Left renal cortex interstitium (tissue), 4 donors: ENCODE measurements around the gene NAXE. TPM values are rescaled to one million over a fixed set of nuclear protein-coding genes. Genes with fewer than 3 reads are reported as not detected.
"Not testable (repeated sequence)": the region's sequence is repeated elsewhere in the genome, so short reads cannot be mapped to it uniquely, and the experiment has no call there.

Experiments
- DNase-seq, 4 donors: peaks; one replicate each; pipeline ENCODE4 v3.0.0-alpha.2; 2013; ENCODE audit warnings: low read depth in 4 of 4, low spot score in 2 of 4, missing footprints in 1 of 4
- polyA plus RNA-seq, 4 donors: library from polyadenylated mRNA; unstranded; fragments of 120-200 nt; gene quantifications; one replicate each; pipeline ENCODE4 v1.2.1, GENCODE V29; 2013; ENCODE audit not compliant: insufficient read length in 4 of 4

The NAXE gene
- polyA plus RNA-seq: 10 to 100 TPM; 64.7 to 86.7 (median 77.2) TPM

DNA sequence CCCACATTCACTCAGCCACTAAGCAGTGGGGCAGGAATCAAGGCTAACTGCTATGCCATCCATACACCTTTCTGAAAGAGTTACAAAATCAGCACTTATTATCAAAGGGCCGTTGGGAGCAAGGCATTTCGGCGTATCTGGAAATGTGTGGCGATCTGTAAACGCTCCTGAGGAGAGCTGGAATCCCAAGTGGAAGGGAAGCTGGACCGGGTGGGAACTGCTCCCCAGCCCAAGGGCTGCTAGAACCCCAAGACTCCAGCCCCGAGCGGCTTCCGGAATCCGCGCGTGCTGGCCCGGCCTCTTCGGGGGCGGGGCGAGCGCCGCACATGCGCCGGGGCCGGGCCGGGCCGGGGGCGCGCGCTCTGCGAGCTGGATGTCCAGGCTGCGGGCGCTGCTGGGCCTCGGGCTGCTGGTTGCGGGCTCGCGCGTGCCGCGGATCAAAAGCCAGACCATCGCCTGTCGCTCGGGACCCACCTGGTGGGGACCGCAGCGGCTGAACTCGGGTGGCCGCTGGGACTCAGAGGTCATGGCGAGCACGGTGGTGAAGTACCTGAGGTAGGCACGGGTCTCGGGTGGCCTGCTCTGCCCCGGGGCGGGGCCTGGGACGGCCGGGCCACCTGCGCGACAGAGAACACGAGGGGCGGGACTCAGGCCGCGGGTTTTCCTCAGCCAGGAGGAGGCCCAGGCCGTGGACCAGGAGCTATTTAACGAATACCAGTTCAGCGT is at the start of gene NAXE:
Gene NAXE, plus strand, starts transcription at position 345 of the 726 bp plus-strand sequence. Its CDS starts 29 bp downstream, at position 374.
- peak in 1 of 4 donors; percentile 59 for DNase-seq

DNA sequence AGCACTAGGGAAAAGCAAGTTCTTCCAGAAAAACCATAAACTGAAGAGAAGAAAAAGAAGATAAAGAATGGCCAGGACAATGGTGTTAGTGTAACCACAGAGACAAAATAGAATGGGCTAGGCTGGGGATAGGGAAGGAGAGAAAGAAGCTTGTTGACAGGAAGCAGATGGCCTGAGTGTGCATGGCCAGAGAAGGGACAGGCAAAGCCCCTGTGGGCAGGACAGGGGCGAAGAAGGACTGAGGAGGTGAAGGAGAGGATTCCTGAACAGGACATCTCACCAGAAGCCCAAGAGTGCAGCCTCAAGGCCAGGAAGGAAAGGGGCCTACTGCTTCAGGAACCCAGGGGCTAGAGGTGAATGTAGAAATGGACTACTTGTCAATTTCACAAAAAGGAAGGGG is 48.5 kb upstream of the NAXE start:
- no peak for DNase-seq

GRCh38 chr1:156544592-156545102 is 46.9 kb upstream of the NAXE start:
- DNase-seq: no peak

DNA sequence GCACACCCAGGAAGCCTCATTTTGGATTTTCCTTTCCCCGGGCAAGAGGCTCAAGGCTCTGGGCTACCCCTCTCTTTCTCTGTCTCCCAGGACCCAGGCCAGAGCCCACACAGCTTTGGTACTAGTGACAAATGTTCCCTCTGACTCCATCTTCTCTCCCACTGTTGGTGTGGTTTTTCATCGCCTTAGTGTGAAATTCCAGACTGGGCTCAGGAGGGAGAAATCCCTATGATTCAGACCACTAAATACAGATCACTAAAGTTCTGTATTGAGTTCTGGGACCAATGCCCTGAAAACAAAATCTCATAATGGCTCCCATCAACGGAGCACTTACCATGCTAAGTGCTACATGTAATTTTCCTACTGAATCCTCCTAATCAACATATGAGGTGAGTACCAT is 45.3 kb upstream of the NAXE start:
- no peak for DNase-seq

DNA sequence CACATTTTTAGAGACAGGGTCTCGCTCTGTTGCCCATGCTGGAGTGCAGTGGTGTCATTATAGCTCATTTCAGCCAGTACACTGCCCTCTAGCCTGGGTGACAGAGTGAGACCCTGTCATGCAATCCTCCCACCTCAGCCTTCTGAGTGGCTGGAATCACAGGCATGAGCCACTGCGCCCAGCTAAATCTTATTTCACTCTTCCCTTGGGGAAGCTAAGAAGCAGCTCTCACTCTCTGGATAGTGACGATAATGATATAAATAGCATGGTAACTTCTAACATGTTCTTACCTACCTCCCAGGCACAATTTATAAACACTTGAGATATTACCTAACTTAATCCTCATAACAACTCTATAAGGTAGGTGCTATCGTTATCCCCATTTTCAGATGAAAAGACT is 44.1 kb upstream of the NAXE start:
- no peak for DNase-seq

GRCh38 chr1:156547982-156548381 is 43.6 kb upstream of the NAXE start:
- DNase-seq: no peak

DNA sequence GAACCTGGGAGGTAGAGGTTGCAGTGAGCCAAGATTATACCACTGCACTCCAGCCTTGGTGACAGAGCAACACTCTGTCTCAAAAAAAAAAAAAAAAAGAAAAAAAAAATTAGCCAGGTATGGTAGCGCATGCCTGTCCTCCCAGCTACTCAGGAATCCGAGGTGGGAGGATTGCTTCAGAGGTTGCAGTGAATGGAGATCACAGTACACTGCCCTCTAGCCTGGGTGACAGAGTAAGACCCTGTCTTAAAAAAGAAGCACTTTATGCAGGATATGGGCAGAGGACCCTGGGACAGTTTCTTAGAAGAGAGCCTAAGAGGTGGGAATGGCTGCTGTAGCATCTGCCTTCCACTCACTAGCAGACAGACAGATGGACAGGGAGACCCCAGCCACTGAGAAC is 42.2 kb upstream of the NAXE start:
- no peak for DNase-seq

DNA sequence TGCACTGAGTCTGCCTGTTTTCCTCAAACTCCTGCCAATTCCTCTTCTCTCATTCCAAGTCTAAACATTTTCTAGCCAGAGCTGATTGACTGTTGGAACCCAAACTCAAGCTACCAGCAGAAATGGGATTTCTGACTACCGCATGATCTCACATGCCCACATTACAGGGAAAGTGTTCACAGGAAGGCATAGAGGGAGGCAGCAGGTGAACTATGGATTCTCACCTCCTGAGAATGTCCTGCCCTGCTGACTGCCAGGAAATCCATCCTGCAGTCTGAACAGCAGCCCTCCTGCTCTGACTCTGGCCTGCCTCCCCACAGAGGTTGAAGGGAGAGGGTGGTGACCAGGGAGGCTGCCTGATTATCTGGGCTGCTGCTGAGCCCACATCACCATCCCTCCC is 41.7 kb upstream of the NAXE start:
- no peak for DNase-seq

DNA sequence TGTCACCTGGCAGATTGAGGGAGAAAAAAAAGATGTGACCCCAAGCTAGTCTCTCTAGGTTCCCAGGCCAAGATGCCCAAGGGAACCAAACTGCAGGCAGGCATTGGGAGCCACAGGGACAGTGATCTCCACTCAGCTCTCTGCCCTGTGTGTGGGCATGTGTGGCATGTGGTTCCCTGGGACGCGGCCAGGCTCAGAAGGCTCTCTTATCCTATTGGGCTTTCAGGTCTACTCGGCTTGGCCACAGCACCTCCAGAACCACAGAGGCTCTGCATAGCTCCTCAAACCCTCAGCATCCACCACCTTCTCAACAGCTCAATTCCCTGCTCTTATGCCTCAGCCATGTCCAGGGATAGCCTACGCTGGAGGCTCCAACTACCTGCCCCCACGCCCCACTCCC is 41.2 kb upstream of the NAXE start:
- no peak for DNase-seq

- DNase-seq: no peak
Observed at GRCh38 chr1:156551066-156551643, 40.4 kb upstream of the NAXE start.

DNA sequence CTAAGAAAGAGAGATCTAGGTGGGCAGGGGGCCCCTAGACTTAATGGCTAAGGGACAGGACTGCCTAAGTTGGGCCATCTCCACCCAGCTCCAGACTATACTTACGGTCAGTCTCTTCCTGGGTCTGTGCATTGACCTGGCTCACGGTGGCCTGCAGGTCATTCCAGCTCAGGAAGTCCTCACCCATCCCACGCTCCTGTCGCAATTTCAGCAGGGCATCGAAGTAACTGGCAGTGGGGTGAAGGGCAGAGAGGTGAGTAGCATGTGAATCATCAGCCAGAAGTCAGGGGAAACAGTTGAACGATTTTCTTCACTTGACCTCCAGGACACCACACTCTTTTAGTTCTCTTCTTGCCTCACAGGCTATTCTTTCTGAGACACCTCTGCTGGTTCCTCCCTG is 39.7 kb upstream of the NAXE start:
- DNase-seq: no peak

DNA sequence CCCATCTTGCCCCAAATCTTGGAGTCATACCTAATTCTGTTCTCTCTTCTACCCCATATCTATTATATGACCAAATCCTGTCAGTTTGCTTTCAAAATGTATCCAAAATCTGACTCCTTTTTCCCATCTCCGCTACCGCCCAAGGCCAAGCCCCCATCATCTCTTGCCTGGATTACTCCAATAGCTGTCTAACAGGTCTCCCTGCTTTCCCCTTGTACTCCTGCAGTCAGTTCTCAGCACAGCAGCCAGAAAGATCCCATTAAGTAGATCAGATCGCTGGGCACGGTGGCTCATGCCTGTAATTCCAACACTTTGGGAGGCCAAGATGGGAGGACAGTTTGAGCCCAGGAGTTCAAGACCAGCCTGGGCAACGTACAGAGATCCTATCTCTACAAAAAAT is 39.1 kb upstream of the NAXE start:
- DNase-seq: no peak

- not testable (repeated sequence) for DNase-seq
Observed at GRCh38 chr1:156552937-156553336, 38.6 kb upstream of the NAXE start.

DNA sequence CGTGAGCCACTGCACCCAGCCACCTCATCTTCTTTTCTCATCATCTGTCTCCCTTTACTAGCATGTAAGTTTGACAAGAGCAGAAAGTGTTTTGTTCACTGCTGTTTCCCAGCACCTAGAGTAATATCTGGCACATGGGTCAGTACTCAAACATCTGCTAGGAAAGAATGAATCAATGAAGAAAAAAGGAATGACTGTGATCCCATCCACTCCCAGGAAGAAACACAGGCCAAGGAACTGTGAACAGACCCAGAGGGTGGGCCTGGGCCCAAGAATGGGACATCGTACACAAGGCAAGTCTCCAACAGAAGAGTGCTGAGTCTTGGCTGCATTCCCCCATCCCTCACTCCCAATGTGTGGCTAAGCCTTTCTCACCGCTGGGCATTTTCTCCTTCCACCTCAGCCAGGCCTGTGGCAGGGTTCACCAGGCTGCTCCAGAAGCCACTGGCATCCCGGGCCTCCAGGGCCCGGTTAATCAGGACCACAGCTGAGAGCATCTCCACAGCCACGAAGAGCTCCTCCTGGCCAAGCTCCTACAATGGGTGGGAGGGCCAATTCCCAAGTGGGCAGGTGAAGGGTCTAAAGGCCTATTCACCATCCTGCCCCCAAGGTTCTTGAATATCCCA is 37.6 kb upstream of the NAXE start:
- DNase-seq: no peak

- no peak for DNase-seq
Observed at GRCh38 chr1:156554971-156555370, 36.6 kb upstream of the NAXE start.

- no peak for DNase-seq
Observed at GRCh38 chr1:156555715-156556114, 35.9 kb upstream of the NAXE start.

- DNase-seq: no peak
Observed at GRCh38 chr1:156556354-156556753, 35.2 kb upstream of the NAXE start.

GRCh38 chr1:156559086-156559796 is 32.3 kb upstream of the NAXE start:
- no peak for DNase-seq

DNA sequence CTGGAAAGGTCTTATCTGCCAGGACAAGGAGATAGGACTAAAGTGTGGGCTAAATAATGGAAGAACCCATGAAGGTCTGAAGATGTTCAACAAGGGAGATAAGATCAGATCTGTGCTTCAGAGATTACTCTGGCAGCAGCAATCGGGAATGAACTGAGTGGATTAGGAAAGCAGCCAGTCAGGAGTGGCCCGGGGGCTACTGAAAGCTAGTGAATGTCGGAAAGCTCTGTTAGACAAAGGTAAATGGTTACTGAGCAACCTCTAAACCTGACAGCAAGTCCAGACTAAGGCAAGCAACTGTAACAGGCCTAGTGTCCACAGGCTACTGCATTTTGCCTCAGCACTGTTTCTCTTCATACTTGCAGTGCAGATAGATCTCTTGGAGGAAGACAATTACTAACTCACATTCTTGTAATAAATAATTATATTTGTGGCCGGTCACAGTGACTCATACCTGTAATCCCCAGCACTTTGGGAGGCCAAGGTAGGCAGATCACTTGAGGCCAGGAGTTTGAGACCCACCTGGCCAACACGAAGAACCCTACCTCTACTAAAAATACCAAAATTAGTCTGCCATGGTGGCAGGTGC is 31.7 kb upstream of the NAXE start:
- DNase-seq: no peak

- no peak for DNase-seq
Observed at GRCh38 chr1:156560585-156561163, 30.9 kb upstream of the NAXE start.
